Vagina (tissue), 2 donors: ENCODE data around the gene CCDC17. TPM values are rescaled to one million over a fixed set of nuclear protein-coding genes. Genes with fewer than 3 reads are reported as not detected.

Experiments used
- DNase-seq, 2 donors: peaks; one replicate each; pipeline ENCODE4 v3.0.0-alpha.2; 2017; ENCODE audit errors: extremely low spot score in 2 of 2
- H3K27ac ChIP-seq: fragments of 200-600 bp; sonication (generic); one replicate; pipeline ENCODE4 v1.5.1; 2019
- H3K27me3 ChIP-seq: fragments of 200-600 bp; sonication (generic); one replicate; pipeline ENCODE4 v1.5.1; 2019
- H3K36me3 ChIP-seq, 2 donors: fragments of 200-600 bp; sonication (generic); one replicate each; pipeline ENCODE4 v1.5.1; 2017 to 2019
- H3K4me1 ChIP-seq: fragments of 200-600 bp; sonication (generic); one replicate; pipeline ENCODE4 v1.5.1; 2019
- H3K4me3 ChIP-seq, 2 donors: fragments of 200-600 bp; sonication (generic); 1 replicate in 1 of 2; 2 replicates in 1 of 2; pipeline ENCODE4 v1.5.1; 2016 to 2019
- H3K9me3 ChIP-seq: fragments of 200-600 bp; sonication (generic); one replicate; pipeline ENCODE4 v1.5.1; 2019
- POLR2A ChIP-seq, 2 donors: fragments of 450-650 bp; IDR thresholded peaks; one replicate each; pipeline ENCODE4 v1.6.1; 2017; ENCODE audit warnings: antibody characterized with exemption in 2 of 2, mild to moderate bottlenecking in 2 of 2, moderate library complexity in 2 of 2
- POLR2AphosphoS5 ChIP-seq, 2 donors: sonication (generic); formaldehyde crosslinking; IDR thresholded peaks; one replicate each; pipeline ENCODE4 v1.9.0; 2017; ENCODE audit warnings: antibody characterized with exemption in 2 of 2, mild to moderate bottlenecking in 2 of 2, low read depth in 1 of 2; ENCODE audit not compliant: insufficient read depth in 1 of 2
- intact Hi-C: fragments of 100-400 bp; cut with DNase I; formaldehyde crosslinking; loops from one replicate; pipeline ENCODE4 v1.15.1; 2023
- total RNA-seq: library from RNA; depleted of rRNA; stranded (reverse); fragments of >200 nt; gene quantifications from one replicate; pipeline ENCODE4 v1.2.3, GENCODE V29; 2016
- TF ChIP-seq, protein P1 (sequence below), 3 experiments: fragments of 450-650 bp in 2 of 3; fragments of 200-600 bp in 1 of 3; sonication (generic) in 1 of 3; IDR thresholded peaks; one replicate each; pipeline ENCODE4 v1.5.1; 2017 to 2019; ENCODE audit warnings: antibody characterized with exemption in 3 of 3, mild to moderate bottlenecking in 2 of 3, moderate library complexity in 2 of 3

The CCDC17 gene
- total RNA-seq, 1 donor from 2014 or later, result 1.5 TPM

DNA sequence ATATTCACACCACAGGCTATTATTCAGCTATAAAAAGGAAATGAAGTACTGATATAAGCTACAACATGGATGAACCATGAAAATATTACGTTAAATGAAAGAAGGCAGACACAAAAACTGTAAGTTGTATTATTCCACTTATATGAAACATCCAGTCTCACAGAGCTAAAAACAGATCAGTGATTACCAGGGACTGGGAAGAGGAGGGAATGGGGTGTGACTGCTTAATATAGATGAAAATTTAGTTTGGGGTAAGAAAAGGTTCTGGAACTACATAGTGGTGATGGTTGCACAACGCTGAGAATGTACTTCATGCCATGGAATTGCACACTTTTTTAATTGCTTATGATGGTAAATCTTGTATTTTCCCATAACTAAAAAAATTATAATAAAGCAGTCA, 43.0 kb upstream of the CCDC17 start:
- TF ChIP-seq POLR2A (IDR thresholded peaks at IDR 0.05) (no peak), POLR2AphosphoS5 (IDR thresholded peaks at IDR 0.05; ENCODE audit: insufficient read depth in 1 of 2, low read depth in 1 of 2) (no peak)
- TF ChIP-seq, protein P1, sequence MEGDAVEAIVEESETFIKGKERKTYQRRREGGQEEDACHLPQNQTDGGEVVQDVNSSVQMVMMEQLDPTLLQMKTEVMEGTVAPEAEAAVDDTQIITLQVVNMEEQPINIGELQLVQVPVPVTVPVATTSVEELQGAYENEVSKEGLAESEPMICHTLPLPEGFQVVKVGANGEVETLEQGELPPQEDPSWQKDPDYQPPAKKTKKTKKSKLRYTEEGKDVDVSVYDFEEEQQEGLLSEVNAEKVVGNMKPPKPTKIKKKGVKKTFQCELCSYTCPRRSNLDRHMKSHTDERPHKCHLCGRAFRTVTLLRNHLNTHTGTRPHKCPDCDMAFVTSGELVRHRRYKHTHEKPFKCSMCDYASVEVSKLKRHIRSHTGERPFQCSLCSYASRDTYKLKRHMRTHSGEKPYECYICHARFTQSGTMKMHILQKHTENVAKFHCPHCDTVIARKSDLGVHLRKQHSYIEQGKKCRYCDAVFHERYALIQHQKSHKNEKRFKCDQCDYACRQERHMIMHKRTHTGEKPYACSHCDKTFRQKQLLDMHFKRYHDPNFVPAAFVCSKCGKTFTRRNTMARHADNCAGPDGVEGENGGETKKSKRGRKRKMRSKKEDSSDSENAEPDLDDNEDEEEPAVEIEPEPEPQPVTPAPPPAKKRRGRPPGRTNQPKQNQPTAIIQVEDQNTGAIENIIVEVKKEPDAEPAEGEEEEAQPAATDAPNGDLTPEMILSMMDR (IDR thresholded peaks at IDR 0.05), result no peak

DNA sequence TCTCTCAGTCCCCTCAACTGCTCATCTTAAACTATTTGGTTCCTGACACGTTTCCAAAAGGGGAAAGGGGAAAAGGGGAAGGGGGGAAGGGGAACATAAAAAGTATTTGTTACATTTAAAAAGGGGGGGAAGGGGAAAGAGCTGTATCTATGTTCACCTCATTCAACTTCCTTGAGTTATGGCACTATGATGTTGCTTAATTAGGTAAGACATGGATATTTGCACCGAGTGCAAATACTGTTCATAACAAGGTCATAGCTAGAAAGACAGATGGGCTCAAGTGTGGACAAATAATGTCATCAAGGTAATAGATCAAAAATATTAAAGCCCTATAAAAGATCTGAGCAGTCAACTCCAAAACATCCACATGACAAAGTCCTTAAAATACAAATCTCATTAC, 36.5 kb upstream of the CCDC17 start:
- no peak for DNase-seq
- Histone ChIP-seq H3K4me1 (peaks cover 14% of the 10 kb centered on the region), H3K27me3 (no peaks in the 10 kb centered on the region), H3K4me3 (no peak overlapping the region), H3K9me3 (no peaks in the 10 kb centered on the region), H3K27ac (no peak overlapping the region), H3K36me3 (peaks cover 0 to 35% of the 10 kb centered on the region in 2 donors)
- no peak for TF ChIP-seq POLR2AphosphoS5 (IDR thresholded peaks at IDR 0.05; ENCODE audit: insufficient read depth in 1 of 2, low read depth in 1 of 2)
- TF ChIP-seq, protein P1 (IDR thresholded peaks at IDR 0.05), result no peak
- TF ChIP-seq POLR2A (IDR thresholded peaks at IDR 0.05), result no peak
- intact Hi-C loops, result no loop called here

More for the DNA sequence above, 43.0 kb upstream of the CCDC17 start:
- Histone ChIP-seq H3K4me3 (no peak overlapping the region), H3K4me1 (peaks cover 64% of the 10 kb centered on the region), H3K27me3 (no peaks in the 10 kb centered on the region), H3K9me3 (no peaks in the 10 kb centered on the region), H3K27ac (no peak overlapping the region), H3K36me3 (no peaks in the 10 kb centered on the region)
- intact Hi-C loops, result no loop called here
- DNase-seq, result no peak

DNA sequence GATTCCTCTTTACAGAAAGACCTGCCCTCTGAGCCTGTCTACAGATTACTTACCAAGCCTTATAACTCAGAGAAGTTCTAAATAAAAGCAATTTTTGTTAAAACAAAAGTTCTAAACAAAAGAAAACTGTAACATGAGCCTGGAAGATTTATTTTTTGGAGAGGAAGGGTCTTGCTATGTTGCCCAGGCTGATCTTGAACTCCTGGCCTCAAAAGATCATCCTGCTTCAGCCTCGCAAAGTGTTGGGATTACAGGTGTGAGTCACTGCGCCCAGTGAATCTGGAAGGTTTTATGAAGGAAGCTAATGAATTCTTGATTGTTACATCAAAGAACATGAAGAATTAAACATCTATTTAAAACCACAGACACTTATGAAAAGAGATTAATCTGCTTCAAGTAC, 35.4 kb upstream of the CCDC17 start:
- no peak overlapping the region for H3K4me3 ChIP-seq
- H3K27me3 ChIP-seq, result no peaks in the 10 kb centered on the region
- peaks cover 0 to 46% of the 10 kb centered on the region in 2 donors for H3K36me3 ChIP-seq
- TF ChIP-seq, protein P1 (IDR thresholded peaks at IDR 0.05), result no peak
- no peak for TF ChIP-seq POLR2AphosphoS5 (IDR thresholded peaks at IDR 0.05; ENCODE audit: insufficient read depth in 1 of 2, low read depth in 1 of 2)
- no peak for TF ChIP-seq POLR2A (IDR thresholded peaks at IDR 0.05)
- H3K9me3 ChIP-seq, result no peaks in the 10 kb centered on the region
- H3K27ac ChIP-seq, result no peak overlapping the region
- intact Hi-C loops, result no loop called here
- peaks cover 14% of the 10 kb centered on the region for H3K4me1 ChIP-seq
- DNase-seq, result no peak

DNA sequence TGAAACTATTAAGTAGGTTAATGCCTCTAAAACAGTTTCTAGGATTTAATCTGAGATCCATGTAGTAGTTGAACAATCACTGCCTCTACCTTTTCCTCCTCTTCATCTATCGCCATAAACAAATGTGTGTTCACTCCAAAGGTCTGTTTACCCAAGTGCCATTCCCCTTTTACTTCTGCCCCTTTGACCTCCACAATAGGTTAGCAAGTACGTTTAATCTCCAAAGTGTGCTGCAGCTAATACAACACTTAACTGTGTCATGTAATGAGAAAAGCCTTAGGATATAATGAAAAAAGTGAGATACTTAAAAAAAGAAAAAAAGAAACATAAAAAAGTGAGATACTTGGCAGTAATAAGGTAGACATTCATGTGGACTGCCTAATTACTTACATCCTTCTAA, 34.3 kb upstream of the CCDC17 start:
- intact Hi-C loops, result no loop called here
- Histone ChIP-seq H3K9me3 (no peaks in the 10 kb centered on the region), H3K27ac (no peak overlapping the region), H3K27me3 (no peaks in the 10 kb centered on the region), H3K36me3 (peaks cover 0 to 56% of the 10 kb centered on the region in 2 donors), H3K4me3 (no peak overlapping the region), H3K4me1 (peaks cover 7% of the 10 kb centered on the region)
- no peak for DNase-seq
- no peak for TF ChIP-seq POLR2A (IDR thresholded peaks at IDR 0.05)
- no peak for TF ChIP-seq POLR2AphosphoS5 (IDR thresholded peaks at IDR 0.05; ENCODE audit: insufficient read depth in 1 of 2, low read depth in 1 of 2)
- TF ChIP-seq, protein P1 (IDR thresholded peaks at IDR 0.05), result no peak

DNA sequence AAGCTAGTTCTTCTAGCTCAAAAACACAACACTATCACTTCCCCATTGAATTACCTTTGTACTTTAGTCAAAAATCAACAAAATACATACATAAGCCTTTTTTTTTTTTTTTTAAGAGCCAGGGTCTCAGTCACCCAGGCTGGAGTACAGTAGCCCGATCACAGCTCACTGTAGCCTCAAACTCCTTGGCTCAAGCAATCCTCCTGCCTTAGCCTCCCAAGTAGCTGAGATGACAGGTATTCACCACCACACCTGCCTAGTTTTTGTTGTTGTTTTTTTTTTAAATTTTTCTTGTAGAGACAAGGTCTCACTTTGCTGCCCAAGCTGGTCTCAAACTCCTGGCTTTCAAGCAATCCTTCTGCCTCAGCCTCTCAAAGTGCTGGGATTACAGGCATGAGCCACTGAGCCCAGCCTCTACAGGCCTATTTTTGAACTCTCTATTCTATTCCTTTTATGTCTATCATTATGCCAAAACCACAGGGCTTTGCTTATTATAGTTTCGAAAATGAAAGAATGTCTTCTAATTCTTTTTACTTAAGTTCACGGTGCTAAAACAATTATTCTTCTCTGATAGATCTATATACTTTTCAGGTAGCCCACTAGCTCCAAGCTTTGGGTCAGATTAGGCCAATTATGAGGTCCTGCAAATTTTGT, 32.8 kb upstream of the CCDC17 start:
- no peak overlapping the region for H3K27ac ChIP-seq
- TF ChIP-seq, protein P1 (IDR thresholded peaks at IDR 0.05), result no peak
- no peak for TF ChIP-seq POLR2A (IDR thresholded peaks at IDR 0.05)
- no peak for TF ChIP-seq POLR2AphosphoS5 (IDR thresholded peaks at IDR 0.05; ENCODE audit: insufficient read depth in 1 of 2, low read depth in 1 of 2)
- H3K9me3 ChIP-seq, result no peaks in the 10 kb centered on the region
- no peak for DNase-seq
- H3K4me1 ChIP-seq, result no peaks in the 10 kb centered on the region
- no peak overlapping the region for H3K4me3 ChIP-seq
- peaks cover 0 to 63% of the 10 kb centered on the region in 2 donors for H3K36me3 ChIP-seq
- H3K27me3 ChIP-seq, result no peaks in the 10 kb centered on the region
- intact Hi-C loops, result no loop called here
